T1000 (cell line): Measurements from ENCODE around the gene SLC35D1.
"Not testable (repeated sequence)": the region's sequence is repeated elsewhere in the genome, so short reads cannot be mapped to it uniquely, and the experiment has no call there.

Source experiments
- DNase-seq: peaks from one replicate; lab custom pipeline; 2025; ENCODE audit warnings: mixed read lengths; lab: John Stamatoyannopoulos, UW

The SLC35D1 gene

DNA sequence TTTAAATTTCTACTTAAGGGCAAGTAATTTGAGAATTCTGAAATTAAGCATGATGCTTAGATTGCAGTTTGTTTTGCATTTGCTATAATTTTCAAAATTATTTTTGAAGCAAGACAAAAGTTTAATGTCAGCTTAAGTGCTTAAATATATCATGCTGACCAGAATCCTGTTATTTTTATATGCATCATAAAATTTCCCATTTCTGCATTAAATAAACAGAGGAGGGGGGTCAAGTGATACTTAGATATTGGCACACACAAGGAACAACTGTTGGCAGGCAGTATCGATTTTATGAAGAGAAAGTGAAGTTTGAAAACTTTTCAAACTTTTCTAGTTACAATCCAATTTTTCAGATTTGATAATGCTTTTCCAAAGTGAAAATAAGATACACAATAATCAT, 68.1 kb downstream of the SLC35D1 start:
- no peak for DNase-seq

DNA sequence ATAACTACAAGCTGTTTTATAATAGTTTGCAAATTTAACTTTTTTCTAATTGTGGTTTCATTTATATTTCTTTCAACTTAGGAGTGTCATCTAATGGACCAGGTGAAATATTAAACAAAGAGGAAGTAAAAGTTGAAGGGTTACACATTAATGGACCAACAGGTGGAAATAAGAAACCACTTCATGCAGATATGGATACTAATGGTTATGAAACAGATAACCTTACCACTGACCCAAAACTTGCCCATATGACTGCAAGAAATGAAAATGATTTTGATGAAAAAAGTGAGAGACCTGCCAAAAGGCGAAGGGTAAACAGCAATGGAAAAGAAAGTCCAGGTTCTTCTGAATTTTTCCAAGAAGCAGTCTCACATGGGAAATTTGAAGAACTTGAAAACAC, 69.5 kb downstream of the SLC35D1 start:
- DNase-seq, result no peak

DNA sequence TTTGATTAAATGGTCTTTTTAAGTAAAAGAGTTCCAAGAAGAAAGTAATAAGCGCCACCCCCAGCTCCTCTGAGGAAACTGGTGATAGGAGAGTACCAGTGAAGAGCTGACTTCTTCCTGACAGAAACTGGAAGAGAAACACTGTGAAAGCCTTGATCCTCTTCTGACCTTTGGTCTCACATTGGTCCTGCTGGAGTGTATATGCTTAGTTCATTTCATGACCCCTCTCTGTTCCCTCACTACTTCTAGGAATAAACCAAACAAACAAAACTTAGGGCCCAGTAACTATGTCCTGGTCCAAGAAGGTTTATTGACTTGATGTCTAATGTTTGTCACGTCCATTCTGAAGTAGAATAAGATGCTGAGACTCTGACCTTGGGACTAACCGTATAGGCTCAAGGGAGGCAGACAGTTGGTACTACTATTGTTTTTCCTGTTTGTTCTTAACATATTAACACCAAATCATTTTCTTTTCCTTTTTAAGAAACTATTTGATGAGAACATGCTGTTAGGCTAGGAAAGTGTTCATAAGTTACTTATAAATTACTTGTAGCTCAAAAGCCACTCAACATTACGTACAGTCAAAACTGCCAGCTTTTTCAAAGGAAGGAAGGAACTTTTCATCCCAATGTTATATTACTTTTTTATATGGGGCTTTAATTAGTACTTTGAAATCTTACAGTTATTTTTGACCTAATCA, 71.2 kb downstream of the SLC35D1 start:
- DNase-seq, result no peak

DNA sequence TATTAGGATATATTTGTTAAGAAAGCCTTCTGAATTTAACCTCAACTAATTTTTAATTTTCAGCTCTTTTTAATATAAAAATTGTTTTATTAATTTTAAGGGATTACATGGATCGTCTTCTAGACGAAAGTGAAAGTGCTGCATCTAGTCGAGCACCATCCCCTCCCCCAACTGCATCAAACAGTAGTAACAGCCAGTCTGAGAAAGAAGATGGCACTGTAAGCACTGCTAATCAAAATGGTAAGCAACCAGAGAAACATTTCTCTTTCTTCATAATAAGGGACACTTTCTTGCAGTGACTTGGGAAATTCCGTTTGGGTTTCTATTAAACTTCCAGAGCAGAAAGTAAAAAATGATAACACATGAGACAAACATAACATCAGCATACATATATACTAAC, 72.3 kb downstream of the SLC35D1 start:
- DNase-seq, result no peak

DNA sequence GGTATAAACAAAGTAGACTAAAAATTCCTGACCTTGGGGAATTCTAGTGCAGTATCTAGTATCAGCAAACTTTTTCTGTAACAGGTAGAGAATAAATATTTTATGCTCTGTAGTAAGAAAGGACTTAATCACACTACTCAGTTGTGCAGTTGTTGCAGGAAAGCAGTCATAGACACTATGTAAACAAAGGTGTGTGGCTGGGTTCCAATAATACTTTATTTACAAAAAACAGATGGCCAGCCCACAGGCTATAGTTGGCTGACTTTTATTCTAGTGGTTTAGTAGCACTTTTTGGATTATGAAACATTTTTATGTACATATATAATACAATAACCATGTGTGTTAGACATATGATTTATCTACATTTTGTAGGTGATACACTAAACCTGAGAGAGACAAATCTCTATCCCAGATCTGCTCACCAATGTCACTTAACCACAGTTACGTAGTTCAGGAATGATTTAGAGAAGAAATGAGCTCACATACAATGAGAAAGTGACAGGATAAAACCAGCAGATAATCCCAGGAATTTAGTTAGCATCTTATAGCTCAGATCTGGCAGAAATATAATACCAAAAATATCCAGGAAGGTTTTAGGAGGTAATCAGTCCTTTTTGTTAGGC, 73.1 kb downstream of the SLC35D1 start:
- DNase-seq, result no peak

DNA sequence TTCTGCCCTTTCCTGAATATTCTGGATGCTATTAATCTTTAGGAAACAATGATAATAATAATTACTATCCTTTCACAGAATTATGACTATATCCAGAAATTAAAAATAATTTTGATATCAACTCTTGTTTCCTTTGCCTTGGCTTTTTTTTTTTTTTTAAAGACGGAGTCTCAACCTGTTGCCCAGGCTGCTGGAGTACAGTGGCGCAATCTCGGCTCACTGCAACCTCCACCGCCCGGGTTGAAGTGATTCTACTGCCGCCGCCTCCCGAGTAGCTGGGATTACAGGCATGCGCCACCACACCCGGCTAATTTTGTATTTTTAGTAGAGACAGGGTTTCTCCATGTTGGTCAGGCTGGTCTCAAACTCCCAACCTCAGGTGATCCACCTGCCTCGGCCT, 74.3 kb downstream of the SLC35D1 start:
- not testable (repeated sequence) for DNase-seq

DNA sequence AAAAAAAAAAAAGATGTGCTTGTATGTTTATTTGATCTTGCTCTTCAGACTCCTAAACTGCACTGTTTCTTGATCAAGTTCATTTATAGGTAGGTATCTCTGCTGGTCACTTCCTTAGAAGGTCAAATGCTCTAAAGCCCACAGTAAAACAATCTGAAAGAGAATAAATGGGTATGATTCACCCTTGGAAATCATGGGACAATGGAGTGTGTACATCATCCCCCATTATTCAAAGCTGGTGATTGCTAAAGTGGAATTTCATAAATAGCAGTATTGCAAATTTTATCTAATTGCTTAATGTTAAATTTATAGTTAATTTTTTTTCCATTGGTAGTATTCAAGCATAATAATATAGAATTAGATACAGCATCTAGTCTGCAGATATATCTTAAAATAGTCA, 75.7 kb downstream of the SLC35D1 start:
- DNase-seq, result no peak

DNA sequence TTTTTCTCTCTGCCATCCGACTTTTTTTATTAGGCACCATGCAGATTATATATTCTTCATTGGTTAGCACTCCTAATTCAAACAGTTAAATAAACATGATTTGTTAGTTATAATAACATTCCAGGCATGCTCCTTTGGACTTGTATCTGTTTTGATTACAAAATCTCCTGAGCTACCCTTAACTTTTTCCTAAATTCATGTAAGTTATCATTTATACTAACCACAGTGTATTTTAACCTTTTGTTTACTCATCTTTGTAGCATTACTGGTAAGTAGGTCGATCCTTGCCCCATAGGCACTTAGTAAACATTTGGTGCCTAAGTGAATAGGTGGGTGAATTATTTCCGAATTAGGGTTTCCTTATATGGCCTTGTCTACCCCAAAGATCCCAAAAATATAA, 85.4 kb downstream of the SLC35D1 start:
- DNase-seq, result no peak

DNA sequence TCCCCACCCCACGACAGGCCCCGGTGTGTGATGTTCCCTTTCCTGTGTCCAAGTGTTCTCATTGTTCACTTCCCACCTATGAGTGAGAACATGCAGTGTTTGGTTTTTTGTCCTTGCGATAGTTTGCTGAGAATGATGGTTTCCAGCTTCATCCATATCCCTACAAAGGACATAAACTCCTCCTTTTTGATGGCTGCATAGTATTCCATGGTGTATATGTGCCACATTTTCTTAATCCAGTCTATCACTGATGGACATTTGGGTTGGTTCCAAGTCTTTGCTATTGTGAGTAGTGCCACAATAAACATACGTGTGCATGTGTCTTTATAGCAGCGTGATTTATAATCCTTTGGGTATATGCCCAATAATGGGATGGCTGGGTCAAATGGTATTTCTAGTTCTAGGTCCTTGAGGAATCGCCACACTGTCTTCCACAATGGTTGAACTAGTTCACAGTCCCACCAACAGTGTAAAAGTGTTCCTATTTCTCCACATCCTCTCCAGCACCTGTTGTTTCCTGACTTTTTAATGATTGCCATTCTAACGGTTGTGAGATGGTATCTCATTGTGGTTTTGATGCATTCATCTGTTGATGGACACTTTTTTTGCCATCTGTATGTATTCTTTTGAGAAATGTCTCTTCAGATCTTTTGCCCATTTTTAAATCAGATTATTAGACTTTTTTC, 87.6 kb downstream of the SLC35D1 start:
- not testable (repeated sequence) for DNase-seq

DNA sequence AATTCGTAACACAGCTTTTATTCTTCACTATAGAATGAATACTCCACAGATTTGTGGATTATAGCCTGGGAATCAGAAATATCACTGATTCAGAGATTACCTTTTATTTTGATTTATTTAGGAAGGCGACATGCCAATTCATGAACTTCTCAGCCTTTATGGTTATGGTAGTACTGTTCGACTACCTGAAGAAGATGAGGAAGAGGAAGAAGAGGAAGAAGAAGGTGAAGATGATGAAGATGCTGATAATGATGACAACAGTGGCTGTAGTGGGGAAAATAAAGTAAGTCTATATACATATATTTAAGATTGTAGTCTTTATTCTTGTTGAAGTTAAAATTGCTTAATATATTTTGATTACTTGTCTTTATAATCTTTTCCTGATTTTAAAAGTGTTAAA, 96.0 kb downstream of the SLC35D1 start:
- DNase-seq, result no peak

DNA sequence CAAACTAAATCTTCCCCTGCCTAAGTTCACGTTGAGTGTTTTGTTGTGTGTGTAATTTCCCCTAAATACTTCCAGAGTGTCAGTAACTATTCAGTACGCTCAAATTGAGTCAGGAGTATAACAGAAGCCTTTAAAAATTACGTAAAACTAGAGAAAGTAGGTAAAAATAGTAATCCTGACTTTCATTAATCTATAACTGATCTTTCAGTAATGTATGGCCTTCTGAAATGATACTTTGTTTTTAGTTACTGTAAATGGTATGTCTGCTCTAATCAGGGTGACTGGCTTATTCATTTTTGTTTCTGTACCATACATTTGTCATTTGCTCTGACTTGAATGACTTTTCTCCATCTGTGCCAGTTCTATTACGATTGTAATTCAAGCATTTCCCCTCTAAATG, 99.7 kb downstream of the SLC35D1 start:
- no peak for DNase-seq

DNA sequence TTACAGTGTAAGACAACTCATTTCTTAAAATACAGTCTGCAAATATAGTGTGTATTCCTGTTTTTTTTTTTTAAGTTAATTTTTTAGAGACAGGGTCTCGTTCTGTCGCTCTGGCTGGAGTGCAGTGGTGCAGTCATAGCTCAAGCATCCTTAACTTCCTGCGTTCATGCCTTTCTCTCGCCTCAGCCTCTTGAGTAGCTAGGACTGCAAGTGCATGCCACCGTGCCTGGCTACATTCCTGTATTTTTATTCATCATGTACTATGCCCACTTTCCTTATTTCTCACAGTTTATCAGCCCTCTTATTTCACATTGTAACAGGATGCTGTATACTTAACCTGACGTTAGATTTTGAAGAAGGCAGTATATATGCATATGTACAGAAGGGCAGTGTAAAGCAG, 102.4 kb downstream of the SLC35D1 start:
- no peak for DNase-seq
